OCI-LY7 (cell line): ENCODE data around the gene GYG1.

ENCODE experiments used
- CTCF ChIP-seq: fragments of 200-600 bp; sonication (generic); conservative IDR thresholded peaks from 2 replicates; pipeline ENCODE4 v1.5.1; 2014; ENCODE audit warnings: mild to moderate bottlenecking, antibody characterized with exemption, low read length, moderate library complexity, mixed read lengths
- EZH2phosphoT487 ChIP-seq: fragments of 200-600 bp; sonication (generic); IDR thresholded peaks from 2 replicates; pipeline ENCODE4 v1.6.1; 2018; ENCODE audit warnings: low read depth, borderline replicate concordance, mild to moderate bottlenecking, mixed run types, antibody characterized with exemption, low read length, moderate library complexity, mixed read lengths

GRCh38 chr3:149055575-149055974 lies 64.2 kb downstream of the GYG1 start:
- TF ChIP-seq CTCF: no peak
- no peak for TF ChIP-seq EZH2phosphoT487
